Gastrocnemius medialis (tissue), 4 donors: ENCODE results near the gene CD22.

Experiments
- CTCF ChIP-seq, 5 experiments: fragments of 450-650 bp in 3 of 5; fragments of 200-600 bp in 2 of 5; sonication (generic) in 2 of 5; IDR thresholded peaks in 4 of 5; conservative IDR thresholded peaks in 1 of 5; 1 replicate in 4 of 5; 2 replicates in 1 of 5; pipeline ENCODE4 v1.5.1; 2016 to 2019; ENCODE audit warnings: antibody characterized with exemption in 5 of 5, mild to moderate bottlenecking in 3 of 5, moderate library complexity in 3 of 5
- POLR2A ChIP-seq, 2 donors: fragments of 450-650 bp; IDR thresholded peaks; one replicate each; pipeline ENCODE4 v1.6.1; 2017; ENCODE audit warnings: antibody characterized with exemption in 2 of 2, mild to moderate bottlenecking in 2 of 2, moderate library complexity in 2 of 2

GRCh38 chr19:35379992-35380391, 51.0 kb downstream of the CD22 start:
- TF ChIP-seq CTCF (IDR thresholded peaks at IDR 0.05 in 4 of 5, conservative IDR thresholded peaks at IDR 0.05 in 1 of 5) (no peak), POLR2A (IDR thresholded peaks at IDR 0.05) (no peak)
